Osteoblast (primary cell): ENCODE measurements around the gene ZC3H4. TPM values are rescaled to one million over a fixed set of nuclear protein-coding genes. Genes with fewer than 3 reads are reported as not detected.
A peak's percentile ranks its signal among the peaks of the same experiment; 100 is the strongest.
"Not testable (repeated sequence)": the region's sequence is repeated elsewhere in the genome, so short reads cannot be mapped to it uniquely, and the experiment has no call there.

Experiments
- DNase-seq: peaks from one replicate; pipeline ENCODE4 v3.0.0; 2011; ENCODE audit warnings: low spot score, mixed read lengths; ENCODE audit not compliant: insufficient read length; ENCODE audit errors: missing footprints
- H2AFZ ChIP-seq: 2 replicates; pipeline ENCODE4 v1.6.0; 2011; ENCODE audit warnings: mild to moderate bottlenecking, low read length
- H3K27ac ChIP-seq: 2 replicates; pipeline ENCODE4 v1.5.1; 2011; ENCODE audit warnings: mild to moderate bottlenecking, low read depth, low read length, moderate library complexity
- H3K27me3 ChIP-seq: 2 replicates; pipeline ENCODE4 v1.6.0; 2012; ENCODE audit warnings: mild to moderate bottlenecking, control low read depth, inconsistent platforms, low read length, moderate library complexity; ENCODE audit not compliant: insufficient read depth
- H3K36me3 ChIP-seq: 2 replicates; pipeline ENCODE4 v1.5.1; 2011; ENCODE audit warnings: mild to moderate bottlenecking, low read length, control low read depth, moderate library complexity; ENCODE audit not compliant: insufficient read depth
- H3K4me1 ChIP-seq: 2 replicates; pipeline ENCODE4 v1.5.1; 2011; ENCODE audit warnings: mild to moderate bottlenecking, low read length, control low read depth, moderate library complexity; ENCODE audit not compliant: insufficient read depth
- H3K4me2 ChIP-seq: 2 replicates; pipeline ENCODE4 v1.6.0; 2011; ENCODE audit warnings: mild to moderate bottlenecking, low read length; ENCODE audit not compliant: insufficient read depth
- H3K4me3 ChIP-seq: fragments of 200-600 bp; sonication (generic); 3 replicates; pipeline ENCODE4 v1.5.1; 2012; ENCODE audit warnings: mild to moderate bottlenecking, low read length, inconsistent platforms; ENCODE audit not compliant: insufficient read depth
- H3K79me2 ChIP-seq: 2 replicates; pipeline ENCODE4 v1.6.0; 2012; ENCODE audit warnings: mild to moderate bottlenecking, low read length, control low read depth, inconsistent platforms; ENCODE audit not compliant: insufficient read depth
- H3K9me3 ChIP-seq: 2 replicates; pipeline ENCODE4 v1.5.1; 2011; ENCODE audit warnings: low read depth, low read length, control low read depth
- H4K20me1 ChIP-seq: 2 replicates; pipeline ENCODE4 v1.6.0; 2012; ENCODE audit warnings: mild to moderate bottlenecking, low read length, control low read depth; ENCODE audit not compliant: insufficient read depth
- CTCF ChIP-seq: IDR thresholded peaks from 2 replicates; pipeline ENCODE4 v1.5.1; 2011; ENCODE audit warnings: mild to moderate bottlenecking, low read depth, low read length, moderate library complexity; ENCODE audit errors: extremely low read depth
- total RNA-seq: library from RNA; depleted of rRNA; stranded (reverse); fragments of >200 nt; gene quantifications from 2 replicates; pipeline ENCODE4 v1.2.3, GENCODE V29; 2012

ZC3H4 gene
- total RNA-seq, 1 donor, result 14.1 TPM

DNA sequence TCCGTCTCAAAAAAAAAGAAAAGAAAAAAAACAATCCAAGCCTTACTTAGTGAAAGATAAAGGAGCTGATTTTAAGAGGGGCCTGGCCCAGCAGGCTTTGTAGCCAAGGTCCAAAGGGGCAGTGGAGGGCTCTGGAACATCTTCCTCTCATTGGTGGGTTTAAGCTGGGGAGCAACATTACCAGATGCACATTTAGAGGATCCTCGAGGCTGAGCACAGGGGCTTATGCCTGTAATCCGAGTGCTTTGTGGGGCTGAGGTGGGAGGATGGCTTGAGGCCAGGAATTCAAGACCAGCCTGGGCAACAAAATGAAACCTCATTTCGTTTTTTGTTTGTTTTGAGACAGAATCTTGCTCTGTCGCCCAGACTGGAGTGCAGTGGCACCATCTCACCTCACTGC, 57.2 kb downstream of the ZC3H4 start:
- no peaks in the 10 kb centered on the region for H3K27me3 ChIP-seq
- no peaks in the 10 kb centered on the region for H3K36me3 ChIP-seq
- no peak for DNase-seq
- H3K9me3 ChIP-seq, result no peaks in the 10 kb centered on the region
- no peak overlapping the region for H2AFZ ChIP-seq
- no peaks in the 10 kb centered on the region for H3K4me1 ChIP-seq
- H4K20me1 ChIP-seq, result no peaks in the 10 kb centered on the region
- no peak overlapping the region for H3K4me2 ChIP-seq
- no peak overlapping the region for H3K27ac ChIP-seq
- no peak overlapping the region for H3K4me3 ChIP-seq
- H3K79me2 ChIP-seq, result no peaks in the 10 kb centered on the region
- TF ChIP-seq CTCF, result no peak

DNA sequence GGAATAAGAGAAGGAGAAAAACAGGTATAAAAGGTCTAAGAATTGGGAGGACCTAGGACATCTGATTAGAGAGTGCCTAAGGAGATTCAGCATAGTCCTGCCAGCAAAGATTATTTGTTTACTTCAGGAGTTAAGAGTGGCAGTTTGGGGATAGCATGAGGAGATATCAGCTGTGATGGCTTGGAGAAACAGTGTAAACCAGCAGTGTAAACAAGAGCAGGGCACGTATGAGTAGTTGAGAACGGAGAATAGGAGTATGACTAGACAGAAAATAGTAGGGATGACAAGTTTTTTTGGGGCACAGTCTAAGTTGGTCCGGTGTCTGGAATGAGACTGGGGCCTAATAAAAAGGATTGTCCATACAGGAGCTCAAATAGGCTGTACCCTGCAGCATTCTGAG, 63.0 kb downstream of the ZC3H4 start:
- not testable (repeated sequence) for H4K20me1 ChIP-seq, H3K9me3 ChIP-seq, H3K27me3 ChIP-seq, DNase-seq, H3K4me3 ChIP-seq, H3K79me2 ChIP-seq, H3K4me1 ChIP-seq, H3K27ac ChIP-seq, H2AFZ ChIP-seq, H3K36me3 ChIP-seq, H3K4me2 ChIP-seq

DNA sequence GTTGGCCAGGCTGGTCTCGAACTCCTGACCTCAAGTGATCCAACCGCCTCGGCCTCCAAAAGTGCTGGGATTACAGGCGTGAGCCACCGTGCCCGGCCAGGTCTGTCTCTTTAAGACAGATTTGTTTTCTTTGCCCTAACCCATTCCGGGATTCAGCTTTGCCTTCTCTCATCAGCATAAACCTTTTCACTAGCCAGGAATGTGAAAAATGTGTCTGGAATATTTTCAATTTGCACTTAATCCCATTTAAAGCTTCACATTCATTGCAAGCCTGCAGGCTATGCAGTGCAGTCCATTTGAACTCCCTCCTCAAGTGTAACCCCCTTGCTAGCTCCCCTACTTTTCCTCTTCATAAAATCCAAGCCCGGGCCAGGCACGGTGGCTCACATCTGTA, 64.3 kb downstream of the ZC3H4 start:
- peak overlapping the region; percentile 36 for H3K4me2 ChIP-seq
- no peaks in the 10 kb centered on the region for H3K36me3 ChIP-seq
- H2AFZ ChIP-seq, result peak overlapping the region; percentile 72
- H3K79me2 ChIP-seq, result no peaks in the 10 kb centered on the region
- H3K4me1 ChIP-seq, result peaks cover 5% of the 10 kb centered on the region
- no peak overlapping the region for H3K27ac ChIP-seq
- H3K9me3 ChIP-seq, result no peaks in the 10 kb centered on the region
- no peaks in the 10 kb centered on the region for H3K27me3 ChIP-seq
- peak; percentile 88 for DNase-seq
- H4K20me1 ChIP-seq, result no peaks in the 10 kb centered on the region
- TF ChIP-seq CTCF, result no peak
- H3K4me3 ChIP-seq, result peak overlapping the region; percentile 39

DNA sequence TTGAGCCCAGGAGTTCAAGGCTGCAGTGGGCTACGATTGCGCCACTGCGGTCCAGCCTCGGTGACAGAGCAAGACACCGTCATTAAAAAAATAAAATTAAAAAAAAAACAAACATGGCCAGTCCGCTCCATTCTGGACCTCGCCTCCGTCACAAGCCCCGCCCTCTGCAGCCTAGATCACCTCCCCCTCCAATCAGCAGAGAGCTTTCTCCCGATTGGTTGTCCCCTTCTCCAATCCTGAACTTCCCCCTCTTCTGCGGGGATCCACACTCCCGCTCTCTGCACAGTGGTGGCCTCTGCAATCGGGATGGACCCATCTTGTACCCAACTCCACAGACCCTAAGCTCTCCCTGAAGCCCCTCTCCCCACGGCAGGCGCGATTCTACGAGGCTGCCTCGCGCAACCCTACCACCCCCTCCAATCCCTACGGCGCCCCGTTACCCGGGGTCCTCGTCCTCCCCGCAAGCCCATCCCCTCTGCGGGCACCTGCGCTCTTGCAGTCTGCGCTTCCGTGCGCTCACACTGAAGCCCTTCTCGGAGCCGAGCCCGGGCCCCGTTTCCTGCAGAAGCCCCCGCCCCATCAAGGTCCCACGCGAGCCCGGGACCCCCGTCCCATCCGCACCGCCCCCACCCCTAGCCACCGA, 65.7 kb downstream of the ZC3H4 start:
- H3K27ac ChIP-seq, result peak overlapping the region; percentile 47
- no peak for TF ChIP-seq CTCF

More for the DNA sequence above, 65.7 kb downstream of the ZC3H4 start:
- Histone ChIP-seq H3K4me3 (peak overlapping the region; percentile 83), H3K79me2 (no peaks in the 10 kb centered on the region), H3K4me2 (peak overlapping the region; percentile 91), H3K9me3 (no peaks in the 10 kb centered on the region), H3K36me3 (no peaks in the 10 kb centered on the region), H3K27me3 (no peaks in the 10 kb centered on the region), H4K20me1 (no peaks in the 10 kb centered on the region), H2AFZ (peak overlapping the region; percentile 90), H3K4me1 (peaks cover 5% of the 10 kb centered on the region)
- DNase-seq, result peak; percentile 100
